ENCODE data around the gene PDXK. TPM values are rescaled to one million over a fixed set of nuclear protein-coding genes. Genes with fewer than 3 reads are reported as not detected.

Gene PDXK
- total RNA-seq, 4 donors from 2014 or later = 15.9 to 89.8 (median 49.8) TPM

DNA sequence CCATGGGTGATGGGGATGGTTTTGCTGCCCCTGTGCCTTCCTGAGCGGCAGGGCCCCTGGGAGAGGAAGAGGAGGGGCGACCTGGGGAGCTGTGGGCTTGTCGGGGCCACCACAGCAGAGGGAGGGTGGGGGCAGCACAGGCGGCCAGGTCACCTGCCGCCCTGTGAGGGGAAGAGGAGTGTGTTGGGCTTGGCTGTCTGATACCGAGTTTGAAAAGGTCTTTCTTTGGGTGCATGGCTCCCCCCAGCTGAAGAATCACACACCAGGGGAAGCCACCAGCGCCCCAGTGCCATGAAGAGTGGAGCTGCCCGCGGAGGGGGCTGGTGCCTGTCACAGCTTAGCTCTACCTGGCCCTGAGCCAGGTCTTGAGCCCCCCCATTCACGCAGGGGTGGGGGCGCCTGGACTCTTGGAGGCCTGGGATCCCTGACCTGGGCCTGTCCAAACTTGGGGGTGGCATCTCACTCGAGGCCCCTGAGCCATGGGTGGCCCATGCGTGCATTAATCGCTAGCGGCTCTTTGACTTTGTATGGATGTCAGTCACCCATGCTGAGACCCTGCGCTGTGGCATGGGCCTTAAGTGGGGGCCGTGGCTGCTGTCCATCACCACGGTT, 30.8 kb downstream of the PDXK start:
- no peak overlapping the region for H3K27ac ChIP-seq
- H3K27me3 ChIP-seq = no peaks in the 10 kb centered on the region
- H3K4me3 ChIP-seq = no peak overlapping the region
- intact Hi-C loops (cut with DNase I; ENCODE audit: low total_unique reads) = no loop called here
- no peaks in the 10 kb centered on the region for H3K4me1 ChIP-seq
- no peaks in the 10 kb centered on the region for H3K36me3 ChIP-seq
- DNase-seq = no peak
- TF ChIP-seq CTCF (IDR thresholded peaks at IDR 0.05) (no peak), POLR2A (IDR thresholded peaks at IDR 0.05) (no peak)
- H3K9me3 ChIP-seq = no peaks in the 10 kb centered on the region

- H3K27me3 ChIP-seq = no peaks in the 10 kb centered on the region
- no peaks in the 10 kb centered on the region for H3K9me3 ChIP-seq
- intact Hi-C loops (cut with DNase I; ENCODE audit: low total_unique reads) = no loop called here
- TF ChIP-seq CTCF (IDR thresholded peaks at IDR 0.05) (no peak), POLR2A (IDR thresholded peaks at IDR 0.05) (no peak)
- no peaks in the 10 kb centered on the region for H3K36me3 ChIP-seq
- no peak overlapping the region for H3K4me3 ChIP-seq
- no peaks in the 10 kb centered on the region for H3K4me1 ChIP-seq
- DNase-seq = no peak
- no peak overlapping the region for H3K27ac ChIP-seq
Observed at GRCh38 chr21:43750339-43751033, 31.6 kb downstream of the PDXK start.

GRCh38 chr21:43751955-43752591, 33.1 kb downstream of the PDXK start:
- Histone ChIP-seq H3K9me3 (no peaks in the 10 kb centered on the region), H3K4me1 (no peaks in the 10 kb centered on the region), H3K27ac (no peak overlapping the region), H3K36me3 (no peaks in the 10 kb centered on the region), H3K4me3 (no peak overlapping the region), H3K27me3 (no peaks in the 10 kb centered on the region)
- intact Hi-C loops (cut with DNase I; ENCODE audit: low total_unique reads) = no loop called here
- DNase-seq = no peak
- no peak for TF ChIP-seq POLR2A (IDR thresholded peaks at IDR 0.05)
- no peak for TF ChIP-seq CTCF (IDR thresholded peaks at IDR 0.05)

- Histone ChIP-seq H3K4me3 (no peak overlapping the region), H3K27ac (no peak overlapping the region), H3K4me1 (peaks cover 3 to 6% of the 10 kb centered on the region in 2 donors), H3K9me3 (no peaks in the 10 kb centered on the region), H3K27me3 (no peaks in the 10 kb centered on the region), H3K36me3 (no peaks in the 10 kb centered on the region)
- TF ChIP-seq CTCF (IDR thresholded peaks at IDR 0.05) (no peak), POLR2A (IDR thresholded peaks at IDR 0.05) (no peak)
- intact Hi-C loops (cut with DNase I; ENCODE audit: low total_unique reads) = no loop called here
- DNase-seq = no peak
Observed at GRCh38 chr21:43752758-43753438, 34.0 kb downstream of the PDXK start.

- H3K4me3 ChIP-seq = no peak overlapping the region
- H3K27me3 ChIP-seq = no peaks in the 10 kb centered on the region
- H3K36me3 ChIP-seq = no peaks in the 10 kb centered on the region
- no peak for DNase-seq
- peaks cover 3 to 8% of the 10 kb centered on the region in 2 donors for H3K4me1 ChIP-seq
- no peaks in the 10 kb centered on the region for H3K9me3 ChIP-seq
- intact Hi-C loops (cut with DNase I; ENCODE audit: low total_unique reads) = no loop called here
- H3K27ac ChIP-seq = no peak overlapping the region
- no peak for TF ChIP-seq CTCF (IDR thresholded peaks at IDR 0.05)
- no peak for TF ChIP-seq POLR2A (IDR thresholded peaks at IDR 0.05)
Observed at GRCh38 chr21:43753439-43753799, 34.5 kb downstream of the PDXK start.

All from uterus (tissue), 4 donors.